Astrocyte (in vitro differentiated cells and primary cell): ENCODE results near the gene RPUSD4. TPM values are rescaled to one million over a fixed set of nuclear protein-coding genes. Genes with fewer than 3 reads are reported as not detected.

Experiments
- DNase-seq: peaks from one replicate; pipeline ENCODE4 v3.0.0-alpha.2; 2010; ENCODE audit warnings: low read depth
- FAIRE-seq: peaks from 2 replicates; lab custom pipeline; 2011; peaks lifted over from hg19 to GRCh38; lab: Jason Lieb, UNC
- H2AFZ ChIP-seq: 2 replicates; pipeline ENCODE4 v1.6.0; 2012; ENCODE audit warnings: low read depth, low read length, inconsistent platforms
- H3K27ac ChIP-seq: 2 replicates; pipeline ENCODE4 v1.5.1; 2011; ENCODE audit warnings: low read depth, low read length, inconsistent platforms
- H3K27me3 ChIP-seq: 2 replicates; pipeline ENCODE4 v1.6.0; 2011; ENCODE audit warnings: low read length, inconsistent platforms; ENCODE audit not compliant: insufficient read depth
- H3K36me3 ChIP-seq: 2 replicates; pipeline ENCODE4 v1.5.1; 2011; ENCODE audit warnings: low read length, inconsistent platforms; ENCODE audit not compliant: insufficient read depth
- H3K4me1 ChIP-seq: 2 replicates; pipeline ENCODE4 v1.5.1; 2011; ENCODE audit warnings: low read length, inconsistent platforms; ENCODE audit not compliant: insufficient read depth
- H3K4me2 ChIP-seq: 2 replicates; pipeline ENCODE4 v1.6.0; 2012; ENCODE audit warnings: low read length, inconsistent platforms
- H3K4me3 ChIP-seq: 2 replicates; pipeline ENCODE4 v1.5.1; 2011; ENCODE audit warnings: low read depth, mild to moderate bottlenecking, low read length, inconsistent platforms; ENCODE audit not compliant: insufficient read depth
- H3K79me2 ChIP-seq: 2 replicates; pipeline ENCODE4 v1.6.0; 2012; ENCODE audit warnings: mild to moderate bottlenecking, low read length, inconsistent platforms; ENCODE audit not compliant: insufficient read depth
- H3K9ac ChIP-seq: 2 replicates; pipeline ENCODE4 v1.6.0; 2012; ENCODE audit warnings: mild to moderate bottlenecking, low read length, inconsistent platforms
- H3K9me3 ChIP-seq: 2 replicates; pipeline ENCODE4 v1.5.1; 2012; ENCODE audit warnings: low read depth, mild to moderate bottlenecking, low read length, inconsistent platforms; ENCODE audit not compliant: insufficient read depth
- H4K20me1 ChIP-seq: 2 replicates; pipeline ENCODE4 v1.6.0; 2012; ENCODE audit warnings: low read length, inconsistent platforms; ENCODE audit not compliant: insufficient read depth
- H3K27ac Mint-ChIP-seq: one replicate; pipeline ENCODE4 v1.8.0; 2021; ENCODE audit warnings: mild to moderate bottlenecking, mixed read lengths; ENCODE audit not compliant: unreplicated experiment
- H3K27me3 Mint-ChIP-seq: one replicate; pipeline ENCODE4 v1.8.0; 2021; ENCODE audit warnings: low read depth, mixed read lengths; ENCODE audit not compliant: unreplicated experiment
- H3K36me3 Mint-ChIP-seq: one replicate; pipeline ENCODE4 v1.8.0; 2021; ENCODE audit warnings: low read depth, mixed read lengths; ENCODE audit not compliant: unreplicated experiment
- H3K4me1 Mint-ChIP-seq: one replicate; pipeline ENCODE4 v1.8.0; 2021; ENCODE audit warnings: low read depth, mixed read lengths; ENCODE audit not compliant: unreplicated experiment
- H3K4me3 Mint-ChIP-seq: one replicate; pipeline ENCODE4 v1.8.0; 2021; ENCODE audit warnings: mild to moderate bottlenecking, moderate library complexity, mixed read lengths; ENCODE audit not compliant: unreplicated experiment
- H3K9me3 Mint-ChIP-seq: one replicate; pipeline ENCODE4 v1.8.0; 2021; ENCODE audit warnings: mild to moderate bottlenecking, mixed read lengths; ENCODE audit not compliant: unreplicated experiment
- CTCF ChIP-seq: IDR thresholded peaks from 2 replicates; pipeline ENCODE4 v1.5.1; 2011; ENCODE audit warnings: low read depth, mild to moderate bottlenecking, inconsistent platforms, low read length, moderate library complexity; ENCODE audit not compliant: insufficient read depth
- EZH2 ChIP-seq: IDR thresholded peaks from 2 replicates; pipeline ENCODE4 v1.6.1; 2012; ENCODE audit warnings: mild to moderate bottlenecking, low read length, inconsistent platforms; ENCODE audit not compliant: insufficient read depth
- total RNA-seq: library from RNA; stranded (reverse); gene quantifications from 2 replicates; pipeline ENCODE4 v1.2.1, GENCODE V29; 2021

Gene RPUSD4
- total RNA-seq, 1 donor from 2014 or later = 21.6 TPM

DNA sequence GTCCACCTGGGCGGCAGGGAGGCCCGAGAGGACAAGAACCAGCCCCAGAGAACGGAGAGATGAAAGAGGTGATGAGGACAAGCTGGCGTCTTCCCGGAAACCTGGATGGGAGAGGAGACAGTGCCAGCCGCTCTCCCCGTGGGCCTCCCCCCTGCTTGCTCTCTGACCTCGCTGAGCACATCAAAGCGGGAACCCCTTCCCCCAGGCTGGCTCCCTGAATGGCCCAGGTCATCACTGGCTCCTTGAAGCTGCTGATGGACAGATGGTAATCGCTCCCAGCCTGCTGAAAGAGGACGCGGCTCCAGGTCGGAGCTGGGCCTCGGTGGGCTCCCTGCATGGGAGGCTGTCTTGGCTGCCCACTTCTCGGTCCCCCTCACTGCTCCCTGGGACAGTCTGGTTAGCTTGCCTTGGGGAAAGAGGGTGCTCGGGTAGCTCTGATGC, 18.4 kb downstream of the RPUSD4 start:
- H3K4me2 ChIP-seq = no peak overlapping the region
- TF ChIP-seq EZH2 = no peak
- TF ChIP-seq CTCF = no peak

GRCh38 chr11:126192361-126192760, 19.1 kb downstream of the RPUSD4 start:
- peaks cover 18% of the 10 kb centered on the region for H3K36me3 Mint-ChIP-seq
- H3K36me3 ChIP-seq = no peaks in the 10 kb centered on the region
- peaks cover 11% of the 10 kb centered on the region for H3K4me1 Mint-ChIP-seq
- H3K9ac ChIP-seq = no peak overlapping the region
- TF ChIP-seq EZH2 (no peak), CTCF (no peak)
- no peaks in the 10 kb centered on the region for H3K9me3 ChIP-seq
- no peaks in the 10 kb centered on the region for H3K79me2 ChIP-seq
- H2AFZ ChIP-seq = no peak overlapping the region
- no peak for FAIRE-seq
- no peak overlapping the region for H3K27ac Mint-ChIP-seq
- no peak for DNase-seq
- peaks cover 6% of the 10 kb centered on the region for H3K9me3 Mint-ChIP-seq
- peaks cover 17% of the 10 kb centered on the region for H4K20me1 ChIP-seq
- no peak overlapping the region for H3K4me2 ChIP-seq
- no peak overlapping the region for H3K4me3 ChIP-seq
- peaks cover 2% of the 10 kb centered on the region for H3K27me3 Mint-ChIP-seq
- no peak overlapping the region for H3K27ac ChIP-seq
- no peaks in the 10 kb centered on the region for H3K27me3 ChIP-seq
- no peak overlapping the region for H3K4me3 Mint-ChIP-seq
- H3K4me1 ChIP-seq = no peaks in the 10 kb centered on the region

More for the DNA sequence above, 18.4 kb downstream of the RPUSD4 start:
- H2AFZ ChIP-seq = no peak overlapping the region
- no peaks in the 10 kb centered on the region for H3K9me3 ChIP-seq
- no peak overlapping the region for H3K4me3 ChIP-seq
- H3K79me2 ChIP-seq = no peaks in the 10 kb centered on the region
- no peak overlapping the region for H3K9ac ChIP-seq
- H3K27me3 Mint-ChIP-seq = peaks cover 2% of the 10 kb centered on the region
- no peaks in the 10 kb centered on the region for H3K27me3 ChIP-seq
- no peak for DNase-seq
- no peaks in the 10 kb centered on the region for H3K4me1 ChIP-seq
- no peak overlapping the region for H3K27ac ChIP-seq
- peaks cover 21% of the 10 kb centered on the region for H3K36me3 Mint-ChIP-seq
- no peak overlapping the region for H3K4me3 Mint-ChIP-seq
- no peak for FAIRE-seq
- peaks cover 22% of the 10 kb centered on the region for H4K20me1 ChIP-seq
- no peak overlapping the region for H3K27ac Mint-ChIP-seq
- peaks cover 17% of the 10 kb centered on the region for H3K4me1 Mint-ChIP-seq
- peaks cover 12% of the 10 kb centered on the region for H3K9me3 Mint-ChIP-seq
- peaks cover 2% of the 10 kb centered on the region for H3K36me3 ChIP-seq

- H3K4me2 ChIP-seq = no peak overlapping the region
- H3K4me1 Mint-ChIP-seq = peaks cover 4% of the 10 kb centered on the region
- peaks cover 2% of the 10 kb centered on the region for H3K27me3 Mint-ChIP-seq
- no peaks in the 10 kb centered on the region for H3K9me3 ChIP-seq
- H3K4me3 Mint-ChIP-seq = no peak overlapping the region
- no peak overlapping the region for H3K27ac ChIP-seq
- peaks cover 15% of the 10 kb centered on the region for H3K36me3 Mint-ChIP-seq
- H2AFZ ChIP-seq = no peak overlapping the region
- no peak overlapping the region for H3K9ac ChIP-seq
- no peak overlapping the region for H3K4me3 ChIP-seq
- H3K27me3 ChIP-seq = no peaks in the 10 kb centered on the region
- H3K9me3 Mint-ChIP-seq = no peaks in the 10 kb centered on the region
- no peaks in the 10 kb centered on the region for H3K79me2 ChIP-seq
- no peaks in the 10 kb centered on the region for H3K36me3 ChIP-seq
- H3K27ac Mint-ChIP-seq = no peak overlapping the region
- DNase-seq (no peak), FAIRE-seq (no peak)
- no peaks in the 10 kb centered on the region for H3K4me1 ChIP-seq
- no peak for TF ChIP-seq EZH2
- TF ChIP-seq CTCF = no peak
- H4K20me1 ChIP-seq = peaks cover 11% of the 10 kb centered on the region
Measured at GRCh38 chr11:126191379-126192073, 19.9 kb downstream of the RPUSD4 start.
